ENCODE results near the gene THBD.

DNA sequence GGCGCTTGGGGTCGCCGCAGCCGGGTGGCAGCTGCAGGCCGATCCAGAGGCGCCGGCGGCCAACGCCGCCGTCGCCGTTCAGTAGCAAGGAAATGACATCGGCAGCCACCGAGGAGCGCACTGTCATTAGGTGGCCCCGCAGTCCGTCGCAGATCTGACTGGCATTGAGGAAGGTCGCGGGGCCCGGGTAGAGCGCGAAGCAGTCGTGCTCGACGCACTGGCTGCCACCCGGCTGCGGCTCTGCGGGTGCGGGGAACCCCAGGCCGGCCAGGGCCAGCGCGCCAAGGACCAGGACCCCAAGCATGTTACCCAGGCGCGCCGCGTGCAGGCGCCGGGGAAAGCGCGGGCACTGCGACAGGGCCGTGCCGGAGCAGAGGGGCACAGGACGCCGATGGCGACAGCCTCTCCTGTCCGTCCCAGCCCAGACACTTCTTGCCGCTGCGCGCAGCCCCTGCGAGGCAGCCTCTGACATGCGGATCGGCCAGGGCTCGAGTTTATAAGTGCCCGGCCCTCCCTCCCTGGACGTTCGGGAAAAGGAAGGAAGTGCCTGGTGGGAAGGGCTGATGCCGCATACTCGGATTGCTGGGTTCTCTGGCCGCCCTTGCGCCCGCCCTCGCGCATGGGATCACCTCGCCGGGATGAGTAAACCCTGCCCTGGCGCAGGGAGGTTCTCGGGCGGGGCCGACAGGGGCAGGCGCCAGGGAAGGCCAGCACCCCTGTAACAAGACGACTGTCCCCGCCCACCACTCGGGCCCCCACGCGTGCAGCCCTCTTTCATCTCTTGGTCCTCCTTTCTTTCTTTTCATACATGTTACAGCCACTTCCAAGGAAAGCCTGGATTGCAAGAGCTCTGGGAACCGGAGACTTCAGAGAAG is at the start of gene THBD:
- TF ChIP-seq, protein P1, sequence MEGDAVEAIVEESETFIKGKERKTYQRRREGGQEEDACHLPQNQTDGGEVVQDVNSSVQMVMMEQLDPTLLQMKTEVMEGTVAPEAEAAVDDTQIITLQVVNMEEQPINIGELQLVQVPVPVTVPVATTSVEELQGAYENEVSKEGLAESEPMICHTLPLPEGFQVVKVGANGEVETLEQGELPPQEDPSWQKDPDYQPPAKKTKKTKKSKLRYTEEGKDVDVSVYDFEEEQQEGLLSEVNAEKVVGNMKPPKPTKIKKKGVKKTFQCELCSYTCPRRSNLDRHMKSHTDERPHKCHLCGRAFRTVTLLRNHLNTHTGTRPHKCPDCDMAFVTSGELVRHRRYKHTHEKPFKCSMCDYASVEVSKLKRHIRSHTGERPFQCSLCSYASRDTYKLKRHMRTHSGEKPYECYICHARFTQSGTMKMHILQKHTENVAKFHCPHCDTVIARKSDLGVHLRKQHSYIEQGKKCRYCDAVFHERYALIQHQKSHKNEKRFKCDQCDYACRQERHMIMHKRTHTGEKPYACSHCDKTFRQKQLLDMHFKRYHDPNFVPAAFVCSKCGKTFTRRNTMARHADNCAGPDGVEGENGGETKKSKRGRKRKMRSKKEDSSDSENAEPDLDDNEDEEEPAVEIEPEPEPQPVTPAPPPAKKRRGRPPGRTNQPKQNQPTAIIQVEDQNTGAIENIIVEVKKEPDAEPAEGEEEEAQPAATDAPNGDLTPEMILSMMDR (IDR thresholded peaks at IDR 0.05; ENCODE audit: low read length): no peak
- no peak for TF ChIP-seq EZH2 (optimal IDR thresholded peaks at IDR 0.05; ENCODE audit: low read depth, low read length)
